H54 (cell line): ENCODE results near the gene UST.

Experiments
- DNase-seq: peaks from one replicate; pipeline ENCODE4 v3.0.0; 2011; ENCODE audit warnings: low spot score, mixed read lengths; ENCODE audit not compliant: insufficient read length
- FAIRE-seq: peaks from 3 replicates; lab custom pipeline; 2011; peaks lifted over from hg19 to GRCh38; lab: Jason Lieb, UNC
- POLR2A ChIP-seq: IDR thresholded peaks from 2 replicates; pipeline ENCODE4 v1.6.1; 2011; ENCODE audit warnings: low read depth, mild to moderate bottlenecking, low read length

UST gene

DNA sequence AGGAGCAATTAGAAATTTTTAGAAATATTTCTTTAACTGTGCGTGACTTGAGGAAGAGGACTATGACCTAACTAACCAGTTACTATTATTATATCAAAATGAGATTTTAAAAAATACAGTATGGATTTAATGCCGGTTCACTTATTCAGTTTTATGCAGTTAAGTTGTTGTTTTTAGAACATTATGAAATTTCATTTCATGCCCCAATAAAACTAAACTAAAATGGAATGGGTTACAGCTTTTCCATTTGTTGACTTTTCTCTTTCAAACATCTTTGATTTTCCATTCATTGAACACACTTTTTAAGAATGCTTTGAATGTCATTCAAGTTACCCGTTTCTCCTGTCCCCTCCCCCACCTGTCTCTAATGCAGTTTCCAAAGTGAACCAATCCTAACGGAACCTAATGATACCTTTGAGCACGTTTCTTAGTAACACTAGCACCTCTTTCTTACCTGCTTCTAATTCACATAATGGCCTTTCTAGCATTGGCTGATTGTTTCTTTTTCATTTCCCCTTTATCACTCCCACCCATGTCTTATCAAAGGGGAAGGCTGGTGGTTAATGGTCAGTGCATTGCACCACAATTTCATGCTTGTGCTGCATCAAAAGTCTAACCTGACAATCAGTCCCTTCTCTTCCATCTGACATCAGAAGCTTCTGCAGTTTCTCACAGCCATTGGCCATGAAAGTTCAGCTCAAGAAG is 308.5 kb downstream of the UST start:
- FAIRE-seq (no peak), DNase-seq (no peak)
- no peak for TF ChIP-seq POLR2A

DNA sequence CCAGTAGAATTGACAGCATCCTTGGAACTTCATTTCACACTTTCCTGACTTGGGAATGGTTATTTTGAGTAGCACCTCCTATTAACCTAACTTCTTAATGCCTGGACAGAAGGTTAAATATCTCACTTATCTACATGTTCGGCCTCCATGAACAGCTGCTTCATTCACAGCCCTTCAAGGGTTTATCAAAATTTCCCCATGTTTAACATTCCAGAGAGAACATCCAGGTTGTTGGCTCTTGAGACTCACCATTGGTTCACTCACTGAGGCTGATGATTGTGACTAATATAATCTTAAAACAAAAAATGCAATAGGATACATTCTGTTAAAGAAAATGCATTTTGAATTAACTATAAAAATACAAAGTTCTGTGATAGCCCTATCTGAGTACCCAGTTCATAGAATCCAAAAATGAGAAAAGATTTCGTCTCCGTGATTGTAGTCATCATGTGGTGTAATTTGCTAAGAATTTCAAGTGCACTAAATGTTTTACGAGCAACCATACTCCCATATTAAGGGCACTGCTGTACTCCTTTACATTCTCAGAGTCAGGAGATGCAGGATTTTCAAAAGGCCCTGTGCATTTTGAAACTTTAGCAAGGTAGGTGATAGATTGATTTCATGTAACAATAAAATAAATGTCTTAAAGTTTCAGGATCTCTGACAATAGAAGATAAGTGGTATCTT is 310.1 kb downstream of the UST start:
- DNase-seq (no peak), FAIRE-seq (no peak)
- no peak for TF ChIP-seq POLR2A

DNA sequence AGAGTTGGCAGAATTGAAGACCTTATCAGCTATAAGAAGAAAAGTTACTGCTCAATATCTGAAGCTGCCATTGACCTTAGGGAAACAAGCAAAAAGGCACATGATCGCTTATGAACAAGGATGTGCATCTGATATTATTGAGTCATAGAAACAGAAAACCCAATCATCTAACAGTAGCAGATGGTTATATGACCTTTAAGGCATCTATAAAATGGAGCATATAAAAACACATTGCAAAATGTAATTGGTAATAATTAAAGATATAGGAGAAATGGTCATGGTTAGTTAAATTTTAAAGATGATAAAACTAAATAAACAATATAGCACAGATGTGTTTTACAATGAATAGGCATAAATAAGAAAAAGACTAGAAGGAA is 310.6 kb downstream of the UST start:
- no peak for DNase-seq
- no peak for TF ChIP-seq POLR2A
- FAIRE-seq = no peak

DNA sequence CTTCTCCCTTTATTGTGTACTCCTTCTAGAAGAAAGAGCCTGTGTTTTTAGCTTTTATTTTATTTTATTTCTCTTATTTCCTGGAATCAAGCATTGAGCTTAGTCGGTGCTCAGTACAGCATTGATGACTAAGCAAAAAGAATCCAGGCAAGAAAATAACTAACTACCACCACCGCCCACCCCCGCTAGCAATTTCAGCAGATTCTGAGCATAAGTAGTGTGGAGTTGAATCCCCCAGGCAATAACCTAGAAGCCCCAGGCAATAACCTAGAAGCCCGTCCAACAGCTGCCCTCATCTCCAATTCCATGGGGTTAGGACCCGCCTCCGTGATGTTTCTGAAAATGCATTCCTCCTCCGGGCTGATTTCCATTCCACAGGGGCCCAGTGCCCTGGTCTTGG is 312.7 kb downstream of the UST start:
- no peak for DNase-seq

DNA sequence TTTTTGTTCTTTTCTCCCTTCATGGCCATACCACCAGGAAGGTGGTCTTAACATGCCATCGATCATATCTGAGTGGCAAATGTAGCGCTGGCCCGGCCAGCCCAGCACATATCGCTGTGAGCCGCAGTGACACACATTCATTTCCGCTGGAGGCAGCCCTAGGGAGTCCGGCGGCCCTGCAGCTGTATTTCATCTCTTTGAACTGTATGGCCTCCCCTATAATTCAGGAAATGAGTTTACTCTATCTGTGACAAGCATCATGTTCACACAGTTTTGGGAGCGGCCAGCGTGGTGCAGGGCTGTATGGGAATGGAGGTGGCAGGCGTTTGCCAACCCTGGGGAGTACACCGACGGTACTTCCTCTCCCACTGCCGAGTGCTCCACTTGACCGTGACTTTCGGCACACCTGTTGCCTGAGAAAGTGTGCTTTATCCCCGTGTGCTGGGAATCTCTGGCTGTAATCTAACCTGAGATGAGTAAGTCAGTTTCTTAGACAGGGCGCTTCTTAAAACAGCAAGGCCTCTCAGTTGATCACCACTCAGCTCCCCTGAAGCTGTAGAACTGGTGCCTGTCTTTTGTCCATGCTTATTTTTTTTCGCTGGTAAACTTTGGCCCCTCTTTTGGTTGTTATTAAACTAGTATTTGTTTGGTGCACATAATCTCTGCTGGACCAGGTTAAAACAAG is 313.6 kb downstream of the UST start:
- DNase-seq (no peak), FAIRE-seq (no peak)
- no peak for TF ChIP-seq POLR2A

More for the DNA sequence above, 312.7 kb downstream of the UST start:
- no peak for FAIRE-seq
- no peak for TF ChIP-seq POLR2A

DNA sequence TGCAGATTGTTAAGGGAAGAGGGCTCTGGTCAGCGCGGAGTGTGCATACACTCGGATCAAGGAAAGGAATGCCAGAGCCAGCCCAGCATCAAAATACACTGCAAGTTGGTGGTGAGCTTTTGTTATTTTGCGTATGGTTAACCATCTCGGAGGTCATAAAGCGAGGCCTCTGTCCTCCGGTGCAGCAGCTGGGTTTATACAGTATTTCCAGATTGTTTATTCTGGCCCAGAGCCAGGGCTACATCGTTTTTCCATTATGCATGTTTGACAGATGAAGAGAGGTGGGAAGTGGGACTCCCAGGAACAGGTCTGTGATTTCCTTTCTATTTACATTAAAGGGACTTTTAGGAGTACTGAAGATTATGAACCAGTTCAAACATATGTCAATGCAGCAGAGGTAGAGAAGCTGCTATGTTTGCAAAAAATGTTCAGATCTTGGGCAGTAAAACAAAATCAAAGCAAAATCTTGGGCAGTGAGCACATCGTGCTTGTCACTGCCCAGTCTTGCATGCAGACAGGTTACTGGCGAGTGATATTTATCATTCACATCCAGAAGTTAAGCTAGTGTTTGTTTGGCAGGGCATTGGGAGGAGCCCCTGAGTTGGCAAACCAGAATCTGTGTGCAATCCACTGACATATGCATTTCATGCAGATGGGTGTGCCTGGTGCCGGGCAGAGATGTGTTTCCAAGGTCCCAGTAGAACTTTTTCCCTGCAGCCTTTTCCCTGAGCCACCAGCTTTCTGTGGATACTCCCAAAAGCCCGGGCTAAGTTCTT is 314.3 kb downstream of the UST start:
- DNase-seq = no peak
- no peak for TF ChIP-seq POLR2A
- no peak for FAIRE-seq

DNA sequence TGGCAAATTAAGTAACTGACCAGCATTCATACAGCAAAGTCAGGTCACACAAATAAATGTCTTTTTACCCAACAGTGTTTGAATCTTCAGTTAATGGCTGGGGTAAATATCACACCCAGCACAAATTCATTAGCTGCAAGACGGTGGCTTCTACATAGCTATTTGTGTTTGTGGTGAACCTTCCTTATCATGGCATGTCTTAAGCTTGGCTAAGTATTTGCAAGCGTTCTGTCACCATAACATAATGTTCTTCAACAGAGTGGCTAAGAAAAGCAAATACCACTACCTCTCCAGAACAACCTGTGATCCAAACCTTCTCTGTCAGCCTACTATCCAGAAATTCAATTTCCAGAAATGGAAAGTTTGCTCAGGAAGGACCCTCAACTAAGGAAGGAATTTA is 315.1 kb downstream of the UST start:
- FAIRE-seq = no peak
- DNase-seq = no peak
- TF ChIP-seq POLR2A = no peak

DNA sequence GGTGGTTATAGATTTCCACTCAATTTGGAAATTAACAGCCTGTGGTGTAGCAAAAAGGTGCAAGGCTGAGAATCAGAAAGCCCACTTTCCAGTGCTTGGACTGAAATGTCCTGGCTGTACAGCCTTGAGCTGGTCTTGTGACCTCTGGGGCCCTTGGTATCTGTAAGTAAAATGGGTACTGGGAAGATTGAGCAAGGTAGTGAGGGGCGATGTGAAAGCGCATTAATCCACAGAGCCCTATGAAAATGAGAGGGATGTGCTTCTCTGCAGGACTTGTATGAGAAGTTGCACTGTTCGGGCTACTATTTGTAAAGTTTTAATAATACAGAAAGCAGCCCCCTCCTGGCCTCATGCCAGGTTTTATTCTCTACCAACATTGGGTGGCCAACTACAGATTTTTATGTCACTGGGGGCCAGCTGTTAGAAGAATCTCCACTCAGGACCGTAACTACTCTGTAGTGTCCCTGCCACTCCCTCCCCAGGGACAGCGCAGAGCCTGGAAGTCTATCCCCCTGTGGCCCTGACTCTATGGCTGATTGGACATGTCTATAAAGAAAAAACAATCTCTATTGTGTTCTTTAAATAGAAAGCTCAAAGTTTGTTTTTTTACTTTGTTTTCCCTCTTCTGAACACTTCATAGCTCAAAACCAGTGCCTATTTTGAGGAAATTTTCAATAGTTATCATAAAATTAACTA is 316.0 kb downstream of the UST start:
- TF ChIP-seq POLR2A = no peak
- no peak for FAIRE-seq
- DNase-seq = no peak

DNA sequence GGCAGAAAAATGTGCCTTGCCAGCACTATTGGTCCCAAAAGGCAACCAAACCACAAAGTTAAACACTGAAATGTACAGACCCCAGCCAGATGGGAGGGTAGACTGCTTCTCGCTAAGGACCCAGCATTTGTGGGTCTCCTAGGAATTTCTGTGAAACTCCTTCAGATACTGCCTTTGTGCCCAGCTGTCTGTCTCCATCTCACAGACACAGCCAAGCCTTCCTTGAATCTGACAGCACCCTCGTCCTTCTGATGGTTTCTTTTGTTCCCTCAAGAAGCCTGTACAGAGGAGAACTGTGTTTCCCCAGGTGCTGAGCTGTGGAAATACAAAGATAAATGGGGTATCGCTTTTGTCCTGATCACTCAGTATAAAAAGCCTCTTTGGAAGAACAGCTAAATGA is 316.6 kb downstream of the UST start:
- DNase-seq (no peak), FAIRE-seq (no peak)
- no peak for TF ChIP-seq POLR2A

DNA sequence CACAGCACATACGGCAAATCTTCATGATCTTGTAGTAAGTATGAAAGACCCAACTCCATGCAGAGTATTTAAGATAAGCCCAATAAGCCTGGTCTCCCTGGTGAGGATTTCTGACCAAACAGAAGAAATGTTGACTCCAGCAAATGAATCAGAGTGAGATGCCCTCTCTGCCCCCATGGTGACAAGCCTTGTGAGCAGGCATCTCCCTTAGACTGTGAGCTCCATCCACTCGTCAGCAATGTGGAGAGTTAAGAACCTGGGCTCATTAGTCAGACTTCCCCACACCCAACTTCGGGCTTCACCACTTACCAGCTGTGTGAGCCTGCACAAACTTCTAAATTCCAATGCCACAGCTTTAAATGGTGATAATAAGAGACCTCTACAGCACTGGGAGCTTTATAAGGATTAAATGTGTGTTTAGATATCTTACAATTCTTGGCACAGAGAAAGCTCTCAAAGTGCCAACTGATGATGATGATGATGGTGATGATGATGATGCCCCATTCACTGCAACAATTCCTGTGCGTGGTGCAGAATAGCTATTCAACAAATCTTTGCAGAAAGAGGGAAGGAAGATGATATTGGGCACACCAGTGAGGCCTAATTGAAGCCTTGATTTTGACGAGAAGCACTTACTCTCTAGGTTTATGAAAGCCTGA is 317.3 kb downstream of the UST start:
- no peak for TF ChIP-seq POLR2A
- FAIRE-seq (no peak), DNase-seq (no peak)

DNA sequence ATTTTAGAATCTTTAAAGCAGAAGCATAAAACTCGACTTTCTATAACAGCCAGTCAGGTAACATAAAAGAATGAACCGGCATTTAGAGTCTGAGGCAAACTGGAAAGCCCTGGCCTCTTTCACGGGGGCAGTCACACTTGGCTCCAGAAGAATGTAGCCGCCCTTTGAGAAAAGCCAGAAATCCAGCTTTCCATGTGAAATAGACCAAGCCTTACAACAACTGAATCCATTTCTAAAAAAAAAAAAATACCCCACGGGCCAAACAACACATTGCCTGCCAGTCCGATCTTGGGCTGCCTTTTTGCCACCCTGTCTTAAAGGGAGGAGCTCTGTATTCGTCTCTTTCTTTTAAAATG is 317.8 kb downstream of the UST start:
- no peak for TF ChIP-seq POLR2A
- FAIRE-seq = no peak
- no peak for DNase-seq

DNA sequence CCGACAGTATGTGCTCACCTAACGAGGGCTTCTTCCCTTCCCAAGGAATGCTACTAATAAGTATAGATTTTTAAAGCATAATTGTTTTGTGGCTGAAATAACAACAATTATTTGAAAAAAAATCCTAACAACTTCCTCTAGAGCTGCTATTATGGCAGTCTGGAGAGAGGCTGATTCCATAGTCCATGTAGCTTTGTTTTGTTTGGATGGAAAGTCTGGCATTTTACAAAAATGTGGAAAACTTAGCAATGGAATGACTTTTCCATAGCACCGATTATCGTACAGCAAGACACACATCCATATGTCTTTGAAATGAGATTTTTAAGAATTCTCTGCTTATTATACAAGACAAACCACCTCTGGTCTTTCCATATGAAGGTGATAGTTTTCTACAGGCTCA is 318.3 kb downstream of the UST start:
- DNase-seq (no peak), FAIRE-seq (no peak)
- no peak for TF ChIP-seq POLR2A
